K562 (cell line): ENCODE measurements around the gene MYO3B. TPM values are rescaled to one million over a fixed set of nuclear protein-coding genes. Genes with fewer than 3 reads are reported as not detected.

ENCODE experiments used
- ATAC-seq: fragments of 200-7000 bp; cut with Tn5 transposase; 3 replicates; pipeline ENCODE4 v1.9.1; 2020; ENCODE audit warnings: moderate library complexity
- BruUV-seq: library from RNA; stranded (reverse); fragments of 400-500 nt; replicated peaks from 2 replicates; lab custom pipeline; 2021; lab: Mats Ljungman, UMichigan
- CTCF ChIA-PET: fragments of 300-600 bp; formaldehyde crosslinking; extraction: SDS; loops from one replicate; lab custom pipeline; 2021; ENCODE audit warnings: low intra/inter-chr PET ratio; lab: Yijun Ruan, JAX
- POLR2A ChIA-PET: fragments of 300-600, 350-650 bp; sonication (Branson Sonifier 250); formaldehyde crosslinking; extraction: SDS; loops from one replicate; lab custom pipeline; 2021; ENCODE audit warnings: antibody characterized with exemption, inconsistent platforms; lab: Yijun Ruan, JAX
- DNase-seq, 4 experiments: peaks; one replicate each; pipeline versions ENCODE4 v3.0.0 to v3.0.0-alpha.2; 2011 to 2018; ENCODE audit warnings: low spot score in 3 of 4, mixed read lengths in 3 of 4; ENCODE audit errors: extremely low read depth in 1 of 4
- FAIRE-seq: peaks from 2 replicates; lab custom pipeline; 2011; peaks lifted over from hg19 to GRCh38; lab: Jason Lieb, UNC
- H2AFZ ChIP-seq: 2 replicates; pipeline ENCODE4 v1.6.0; 2011; ENCODE audit warnings: low read depth, low read length, control low read depth, inconsistent platforms
- H3K27ac ChIP-seq: fragments of 200-600 bp; 3 replicates; pipeline ENCODE4 v1.8.0; 2011; ENCODE audit warnings: low read depth, mild to moderate bottlenecking, control low read depth, inconsistent platforms, low read length, moderate library complexity, mixed read lengths; ENCODE audit errors: extremely low read depth
- H3K27me3 ChIP-seq, 2 experiments: fragments of 300-600 bp in 1 of 2; 2 replicates in 1 of 2; 3 replicates in 1 of 2; pipeline versions ENCODE4 v1.6.0 to v1.8.0; 2011; ENCODE audit warnings: inconsistent platforms in 2 of 2, low read length in 2 of 2, mild to moderate bottlenecking in 1 of 2, mixed read lengths in 1 of 2, moderate library complexity in 1 of 2; ENCODE audit not compliant: control insufficient read depth in 2 of 2, insufficient read depth in 2 of 2
- H3K36me3 ChIP-seq: fragments of 300-600 bp; 3 replicates; pipeline ENCODE4 v1.8.0; 2011; ENCODE audit warnings: mild to moderate bottlenecking, low read length, inconsistent platforms; ENCODE audit not compliant: control insufficient read depth, insufficient read depth
- H3K4me1 ChIP-seq, 2 experiments: fragments of 200-600 bp in 1 of 2; replicated peaks in 1 of 2; 2 replicates in 1 of 2; 3 replicates in 1 of 2; pipeline versions ENCODE4 v1.5.1 to v1.8.0; 2011; ENCODE audit warnings: inconsistent platforms in 2 of 2, low read length in 2 of 2, mild to moderate bottlenecking in 1 of 2, mixed read lengths in 1 of 2, moderate library complexity in 1 of 2; ENCODE audit not compliant: control insufficient read depth in 2 of 2, insufficient read depth in 2 of 2
- H3K4me2 ChIP-seq: 2 replicates; pipeline ENCODE4 v1.6.1; 2011; ENCODE audit warnings: low read length, control low read depth, inconsistent platforms, mixed read lengths; ENCODE audit not compliant: insufficient read depth
- H3K4me3 ChIP-seq: fragments of 200-600 bp; sonication (generic), shearing (Covaris generic); 2 replicates; pipeline ENCODE4 v1.5.1; 2016; ENCODE audit warnings: control low read depth, inconsistent platforms
- H3K79me2 ChIP-seq: fragments of 200-600 bp; 3 replicates; pipeline ENCODE4 v1.8.0; 2011; ENCODE audit warnings: low read length, inconsistent platforms; ENCODE audit not compliant: control insufficient read depth, insufficient read depth
- H3K9ac ChIP-seq, 2 experiments: 2 replicates each; pipeline versions ENCODE4 v1.6.0 to v1.6.1; 2011; ENCODE audit warnings: low read depth in 2 of 2, low read length in 2 of 2, control low read depth in 1 of 2, inconsistent platforms in 1 of 2, mild to moderate bottlenecking in 1 of 2, mixed read lengths in 1 of 2; ENCODE audit not compliant: insufficient read depth in 1 of 2
- H3K9me1 ChIP-seq: one replicate; pipeline ENCODE4 v1.6.0; 2011; ENCODE audit warnings: inconsistent platforms, mild to moderate bottlenecking, low read length, moderate library complexity; ENCODE audit not compliant: control insufficient read depth, insufficient read depth
- H3K9me3 ChIP-seq: replicated peaks from 2 replicates; pipeline ENCODE4 v1.5.1; 2011; ENCODE audit warnings: low read depth, low read length, inconsistent platforms; ENCODE audit not compliant: control insufficient read depth, insufficient read depth
- H4K20me1 ChIP-seq: replicated peaks from 2 replicates; pipeline ENCODE4 v1.6.1; 2011; ENCODE audit warnings: low read length, inconsistent platforms, mixed read lengths; ENCODE audit not compliant: control insufficient read depth, insufficient read depth
- CAMTA2 ChIP-seq: fragments of 250-450 bp; sonication (Bioruptor Pico); conservative IDR thresholded peaks from 2 replicates; pipeline ENCODE4 v1.5.1; 2022
- FOXA3 ChIP-seq, 2 experiments: fragments of 450-650 bp in 1 of 2; sonication (generic) in 1 of 2; formaldehyde crosslinking; IDR thresholded peaks in 1 of 2; conservative IDR thresholded peaks in 1 of 2; 2 replicates each; pipeline versions ENCODE4 v1.4.0 to v1.8.0; 2020 to 2022; ENCODE audit warnings: mild to moderate bottlenecking in 2 of 2, missing genetic modification reagents in 1 of 2
- IRF2 ChIP-seq: sonication (generic); formaldehyde crosslinking; IDR thresholded peaks from 2 replicates; pipeline ENCODE4 v1.8.1; 2022; ENCODE audit warnings: mild to moderate bottlenecking, missing genetic modification reagents
- NBN ChIP-seq: fragments of 450-650 bp; IDR thresholded peaks from 2 replicates; pipeline ENCODE4 v1.6.1; 2016; ENCODE audit warnings: low read depth, mild to moderate bottlenecking
- POLR2H ChIP-seq: IDR thresholded peaks from 2 replicates; pipeline ENCODE4 v1.6.1; 2016; ENCODE audit warnings: missing genetic modification characterization, low read depth, mild to moderate bottlenecking, control low read depth, missing compliant biosample characterization, moderate library complexity
- STAG1 ChIP-seq: sonication (generic); formaldehyde crosslinking; IDR thresholded peaks from 2 replicates; pipeline ENCODE4 v1.5.0; 2020; ENCODE audit warnings: missing genetic modification reagents, borderline replicate concordance
- ZBTB33 ChIP-seq: sonication (generic); formaldehyde crosslinking; IDR thresholded peaks from 2 replicates; pipeline ENCODE4 v1.8.1; 2023; ENCODE audit warnings: mild to moderate bottlenecking, missing genetic modification reagents
- ZBTB9 ChIP-seq: fragments of 450-650 bp; formaldehyde crosslinking; IDR thresholded peaks from 2 replicates; pipeline ENCODE4 v1.4.0; 2020; ENCODE audit warnings: mild to moderate bottlenecking, moderate library complexity
- ZNF398 ChIP-seq: fragments of 250-450 bp; sonication (Bioruptor Pico); IDR thresholded peaks from 2 replicates; pipeline ENCODE4 v1.8.0; 2021; ENCODE audit warnings: moderate library complexity, mild to moderate bottlenecking, inconsistent platforms
- ZNF507 ChIP-seq: conservative IDR thresholded peaks from 2 replicates; pipeline ENCODE4 v1.6.1; 2017; ENCODE audit warnings: missing genetic modification characterization, missing compliant biosample characterization
- ZSCAN29 ChIP-seq: fragments of 450-650 bp; IDR thresholded peaks from 2 replicates; pipeline ENCODE4 v1.6.1; 2017
- WGBS: fragments of 100-300 bp; shearing (Covaris generic); methylation state at CpG from one replicate; pipeline ENCODE4 v1.1.6; 2016; ENCODE audit warnings: low coverage, mixed read lengths; ENCODE audit not compliant: insufficient coverage; ENCODE audit errors: missing lambda C conversion rate; 5-methylcytosine and 5-hydroxymethylcytosine counted together
- in situ Hi-C: fragments of 300-500 bp; cut with MboI; formaldehyde crosslinking; loops from 4 replicates; pipeline ENCODE4 v1.15.0; 2018; ENCODE audit warnings: inconsistent platforms, mixed read lengths
- intact Hi-C: fragments of 100-400 bp; cut with micrococcal nuclease; formaldehyde crosslinking; loops from 2 replicates; pipeline ENCODE4 v1.14.2; 2022
- polyA plus RNA-seq, 8 experiments: library from polyadenylated mRNA; depleted of rRNA in 4 of 8; stranded (reverse) in 5 of 8; unstranded in 3 of 8; fragments of >200 nt; fragmentation: Nextera tagmentation in 2 of 8; fragmentation: Illumina TruSeq in 1 of 8; extraction: Ambion mirVana in 2 of 8; extraction: Trizol in 1 of 8; gene quantifications; 2 replicates each; pipeline versions ENCODE4 v1.2.1 to v1.2.3, GENCODE V29; 2011 to 2014; ENCODE audit warnings: inconsistent platforms in 1 of 8, missing spikeins in 1 of 8
- total RNA-seq, 7 experiments: library from RNA; depleted of rRNA in 6 of 7; stranded (reverse); fragments of >200 nt in 6 of 7; fragmentation: Illumina TruSeq in 2 of 7; extraction: Trizol in 2 of 7; gene quantifications; 2 replicates each; pipeline versions ENCODE4 v1.2.1 to v1.2.3, GENCODE V29; 2011 to 2021; ENCODE audit warnings: low replicate concordance in 1 of 7

The MYO3B gene
- total and polyA plus RNA-seq, 9 of the 15 experiments (the other 6 are each of a cell fraction or from before 2014, with no cell fraction given) = 2.7 to 6.5 (median 3.6) TPM

DNA sequence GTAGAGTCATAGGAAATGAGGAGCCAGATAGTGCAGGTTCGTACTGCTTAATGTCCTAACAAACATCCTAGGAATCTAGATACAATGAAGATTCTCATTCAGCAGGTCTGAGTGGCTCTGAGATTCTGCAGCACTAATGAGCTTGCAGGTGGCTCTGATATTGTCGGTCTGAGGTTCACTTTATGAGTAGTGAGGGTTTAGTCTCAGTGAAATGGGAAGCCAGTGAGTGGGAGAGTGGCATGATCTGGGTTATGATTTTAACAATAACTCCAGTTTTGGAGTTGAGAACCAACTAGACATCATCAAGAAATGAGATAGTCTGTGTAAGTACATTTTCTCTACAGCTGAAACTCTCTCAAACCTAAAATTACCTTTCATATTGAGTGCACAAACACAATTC lies 370.4 kb downstream of the MYO3B start:
- DNase-seq (no peak), ATAC-seq (no peak), FAIRE-seq (no peak)
- H3K4me2 ChIP-seq = no peak overlapping the region
- no TSS peak for BruUV-seq
- no peak overlapping the region for H3K4me3 ChIP-seq
- H3K27me3 ChIP-seq = no peaks in the 10 kb centered on the region; a peak in 2 of 5 replicates
- TF ChIP-seq IRF2 (CRISPR knock-in tag) = no peak
- no peak for TF ChIP-seq ZBTB33
- TF ChIP-seq FOXA3 (CRISPR knock-in tag; conservative IDR thresholded peaks at IDR 0.05 in 1 of 2, IDR thresholded peaks at IDR 0.05 in 1 of 2) = no peak
- no peak for TF ChIP-seq ZSCAN29
- TF ChIP-seq NBN = no peak
- TF ChIP-seq POLR2H (tag) = no peak
- no peak for TF ChIP-seq ZNF507 (tag)
- no peak for TF ChIP-seq STAG1 (CRISPR knock-in tag)
- no peak for TF ChIP-seq CAMTA2 (CRISPR knock-in tag)
- no peak for TF ChIP-seq ZBTB9 (CRISPR knock-in tag)
- no peak for TF ChIP-seq ZNF398 (CRISPR knock-in tag)
- H4K20me1 ChIP-seq = no peaks in the 10 kb centered on the region
- peaks cover 2% of the 10 kb centered on the region; the same call in 1 of the 2 replicates for H3K9me3 ChIP-seq
- intact Hi-C loops (no loop called here), in situ Hi-C loops (no loop called here)
- POLR2A ChIA-PET = interaction anchor here (0.5 to 0.9 kb wide), 3 partner anchors 17 to 220 kb away, joined by 3 read pairs; no protein-coding TSS in a partner anchor
- no peaks in the 10 kb centered on the region for H3K79me2 ChIP-seq
- no peaks in the 10 kb centered on the region for H3K9me1 ChIP-seq
- 3% methylated on average over 2 of the region's 2 CpGs for WGBS
- CTCF ChIA-PET = no interaction called here
- H3K27ac ChIP-seq = no peak overlapping the region
- H2AFZ ChIP-seq = no peak overlapping the region
- H3K36me3 ChIP-seq = no peaks in the 10 kb centered on the region
- no peaks in the 10 kb centered on the region for H3K4me1 ChIP-seq
- no peak overlapping the region for H3K9ac ChIP-seq
